SK-N-SH treated with all-trans-retinoic acid at 6 μM for 48 hours (cell line): Measurements from ENCODE around the gene EPM2A.

Source experiments
- ARNTL ChIP-seq: fragments of 450-650 bp; formaldehyde crosslinking; IDR thresholded peaks from 2 replicates; pipeline ENCODE4 v1.5.0; 2020; ENCODE audit warnings: low read depth, mild to moderate bottlenecking, moderate library complexity, borderline replicate concordance
- SNAI2 ChIP-seq: fragments of 250-450 bp; sonication (Bioruptor Pico); IDR thresholded peaks from 2 replicates; pipeline ENCODE4 v1.5.0; 2020; ENCODE audit warnings: mild to moderate bottlenecking, moderate library complexity

GRCh38 chr6:145587334-145587733, 148.0 kb downstream of the EPM2A start:
- TF ChIP-seq ARNTL (CRISPR knock-in tag) (no peak), SNAI2 (CRISPR knock-in tag) (no peak)
